A673 (cell line): ENCODE results near the gene OLIG1.

Source experiments
- CTCF ChIP-seq: fragments of 300-800, 200-600 bp; sonication (generic); conservative IDR thresholded peaks from 2 replicates; pipeline ENCODE4 v1.5.1; 2017; ENCODE audit warnings: low read depth, mild to moderate bottlenecking, antibody characterized with exemption, low read length, moderate library complexity, mixed read lengths
- EZH2 ChIP-seq: fragments of 200-600 bp; sonication (generic); IDR thresholded peaks from 2 replicates; pipeline ENCODE4 v1.6.1; 2017; ENCODE audit warnings: borderline replicate concordance, low read depth, mild to moderate bottlenecking, mixed read lengths, antibody characterized with exemption, low read length; ENCODE audit not compliant: poor library complexity, severe bottlenecking

GRCh38 chr21:33105088-33105487 is 35.1 kb downstream of the OLIG1 start:
- TF ChIP-seq CTCF, result no peak
- no peak for TF ChIP-seq EZH2
